T-helper 1 cell (primary cell): Measurements from ENCODE around the gene MEGF11.
A peak's percentile ranks its signal among the peaks of the same experiment; 100 is the strongest.

Experiments used
- DNase-seq, 5 donors: peaks; one replicate each; pipeline ENCODE4 v3.0.0-alpha.2; 2012 to 2020

Gene MEGF11

DNA sequence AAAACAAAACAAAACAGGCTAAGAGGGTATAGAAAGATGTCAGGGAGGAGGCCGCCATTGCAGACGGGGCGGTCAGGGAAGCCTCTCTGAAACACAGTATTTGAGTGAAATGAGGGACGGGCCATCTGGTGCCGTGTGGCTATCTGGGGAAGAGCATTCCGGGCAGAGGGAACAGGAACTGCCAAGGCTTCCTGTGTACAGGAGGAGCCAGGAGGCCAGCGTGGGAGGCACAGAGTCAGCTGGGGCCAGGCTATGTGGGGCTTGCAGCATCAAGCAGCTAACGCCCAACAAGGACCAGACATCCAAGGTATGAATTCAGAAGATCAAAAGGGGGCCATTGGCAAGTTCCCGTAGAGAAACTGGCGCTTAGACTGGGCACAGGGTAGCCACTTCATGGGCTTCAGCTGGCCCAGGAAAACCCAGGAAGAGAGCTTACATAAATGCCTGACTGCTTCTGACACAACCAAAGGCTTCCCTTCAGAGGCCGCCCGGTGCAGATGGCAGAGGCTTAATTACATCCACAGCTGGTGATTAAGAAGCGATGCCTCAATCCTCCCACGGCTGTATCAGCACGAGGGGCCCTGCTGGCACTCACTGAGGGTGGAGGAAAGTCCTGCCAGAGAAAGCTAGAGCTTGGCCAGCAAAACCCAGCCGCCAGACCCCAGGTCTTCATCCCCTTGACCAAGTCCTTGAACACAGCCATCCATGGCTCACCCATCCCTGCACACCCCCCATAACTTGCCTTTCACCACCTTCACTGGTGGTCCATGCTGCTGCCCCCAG lies 144.9 kb downstream of the MEGF11 start:
- no peak for DNase-seq

GRCh38 chr15:66107070-66107469 lies 146.5 kb downstream of the MEGF11 start:
- DNase-seq = no peak

DNA sequence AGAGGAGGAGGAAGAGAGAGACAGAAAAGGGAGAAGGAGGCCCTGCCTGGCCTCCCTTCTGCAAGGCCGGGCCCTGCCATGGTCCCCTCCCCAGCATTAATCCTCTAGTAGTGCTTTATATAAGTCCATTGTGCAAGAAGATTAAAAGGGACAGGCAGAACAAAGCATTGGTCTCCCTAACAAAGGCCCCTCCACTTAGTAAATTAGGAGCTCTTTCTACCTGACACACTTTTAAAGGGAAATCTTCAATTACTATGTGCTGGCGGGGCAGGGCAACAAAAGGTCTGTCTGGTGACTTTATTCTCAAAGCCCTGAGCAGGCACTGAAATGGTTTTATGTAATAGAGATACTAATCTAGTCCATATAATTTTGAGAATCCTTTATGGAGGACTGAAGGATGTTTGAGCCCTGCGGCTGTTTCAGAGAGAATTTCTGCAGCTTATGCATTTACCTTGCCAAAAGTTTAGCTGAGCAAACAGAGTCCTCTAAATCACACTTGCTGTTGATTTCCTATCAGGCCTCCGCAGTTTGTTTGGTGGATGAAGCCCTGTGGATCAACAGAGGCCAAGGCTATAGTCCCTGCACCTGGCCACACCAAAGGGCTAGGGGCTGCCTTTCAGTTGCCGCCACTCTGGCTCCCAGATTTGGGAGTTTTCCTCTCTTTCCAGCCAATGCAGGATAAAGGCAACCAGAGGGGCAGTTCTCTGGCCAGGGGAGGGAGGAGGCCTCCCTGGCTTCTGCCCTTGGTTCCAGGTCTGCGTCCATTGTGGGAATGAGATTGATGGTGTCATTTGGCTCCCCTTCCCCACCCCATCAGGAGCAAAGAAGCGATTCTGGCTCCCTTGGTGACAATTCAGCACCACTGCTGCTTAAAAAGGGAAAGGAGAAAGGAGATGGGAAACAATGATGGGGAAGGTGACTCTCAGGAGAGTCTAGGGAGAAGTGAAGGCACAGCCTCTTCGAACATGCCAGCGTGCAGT lies 148.0 kb downstream of the MEGF11 start:
- no peak for DNase-seq

GRCh38 chr15:66103293-66103590 lies 150.3 kb downstream of the MEGF11 start:
- no peak for DNase-seq

DNA sequence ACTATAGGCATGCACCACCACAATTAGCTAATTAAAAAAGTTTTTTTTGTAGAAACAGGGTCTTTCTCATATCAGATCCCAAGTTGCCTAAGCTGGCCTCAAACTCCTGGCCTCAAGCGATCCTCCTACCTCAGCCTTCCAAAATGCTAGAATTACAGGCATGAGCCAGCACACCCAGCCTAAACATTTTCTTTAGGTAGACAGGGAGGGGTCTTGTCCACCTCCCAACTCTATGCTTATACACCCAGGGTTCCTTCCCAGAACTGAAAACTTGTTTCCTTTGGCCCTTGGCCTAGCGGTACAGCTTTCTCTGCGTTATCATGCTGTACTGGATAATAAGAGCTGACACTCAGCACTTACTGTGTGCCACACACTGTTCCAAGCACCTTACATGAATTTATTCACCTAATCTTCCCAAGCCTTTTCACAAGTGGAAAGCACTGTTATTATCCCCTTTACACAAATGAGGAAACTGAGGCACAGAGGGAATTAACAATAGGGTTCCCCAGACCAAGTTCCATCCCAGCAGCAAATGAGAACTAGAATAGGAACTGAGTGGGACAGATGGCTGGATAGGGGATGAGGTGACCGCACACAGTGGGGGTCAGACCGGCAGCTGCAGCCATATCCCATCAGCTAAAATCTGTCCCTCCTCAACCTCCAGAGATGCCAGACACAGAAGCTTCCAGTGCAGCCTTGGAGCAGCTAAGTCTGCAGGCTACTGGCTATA lies 150.8 kb downstream of the MEGF11 start:
- no peak for DNase-seq

GRCh38 chr15:66101715-66102395 lies 151.7 kb downstream of the MEGF11 start:
- no peak for DNase-seq

DNA sequence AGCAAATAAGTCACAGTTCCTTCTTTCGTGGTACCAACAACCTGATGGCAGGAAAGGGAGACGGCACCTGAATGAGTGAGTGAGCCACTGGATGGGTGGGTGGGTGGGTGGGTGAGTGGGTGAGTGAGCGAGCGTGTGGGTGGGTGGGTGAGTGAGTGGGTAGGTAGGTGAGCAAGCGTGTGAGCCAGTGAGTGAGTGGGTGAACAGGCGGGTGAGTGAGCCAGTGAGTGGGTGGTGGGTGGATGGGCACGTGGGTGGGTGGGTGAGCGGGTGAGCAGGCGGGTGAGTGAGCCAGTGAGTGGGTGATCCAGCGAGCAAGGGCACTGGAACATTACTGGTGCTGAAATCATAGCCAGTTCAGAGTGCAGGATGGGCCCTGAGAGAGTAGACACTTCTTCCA lies 152.8 kb downstream of the MEGF11 start:
- DNase-seq = no peak

DNA sequence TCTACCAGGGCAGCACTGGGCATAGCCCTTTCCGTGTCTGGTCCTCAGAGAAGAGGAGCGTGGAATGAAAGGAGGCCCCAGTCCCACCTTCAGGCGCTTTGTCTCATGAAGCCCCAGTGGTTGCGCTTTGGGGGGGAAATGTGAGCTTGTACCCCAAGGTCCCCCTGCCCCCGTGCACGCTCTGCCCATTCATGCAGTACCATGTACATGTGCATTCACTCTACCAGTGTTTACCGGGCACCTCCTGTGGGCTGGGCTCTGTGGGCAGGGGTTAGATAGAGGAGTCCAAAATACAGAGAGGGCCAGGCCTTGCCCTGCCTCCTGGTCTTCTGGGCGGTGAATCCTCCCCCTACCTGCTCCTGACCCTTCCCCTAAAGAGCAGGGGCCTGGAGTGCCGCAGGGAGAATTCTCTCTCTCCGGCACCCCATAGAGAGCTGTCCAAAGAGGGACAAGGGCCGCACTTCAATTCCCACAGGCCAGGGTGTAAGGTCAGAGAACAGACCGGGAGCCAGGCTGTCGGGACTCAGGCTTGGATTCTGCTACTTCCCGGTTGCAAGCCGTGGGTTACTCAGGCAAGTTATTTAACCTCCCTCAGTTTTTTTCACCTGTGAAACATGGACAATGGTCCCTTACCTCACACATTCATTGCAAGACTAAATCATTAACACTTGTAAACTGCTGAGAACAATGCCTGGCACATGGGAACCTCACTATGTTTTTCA lies 153.4 kb downstream of the MEGF11 start:
- no peak for DNase-seq

DNA sequence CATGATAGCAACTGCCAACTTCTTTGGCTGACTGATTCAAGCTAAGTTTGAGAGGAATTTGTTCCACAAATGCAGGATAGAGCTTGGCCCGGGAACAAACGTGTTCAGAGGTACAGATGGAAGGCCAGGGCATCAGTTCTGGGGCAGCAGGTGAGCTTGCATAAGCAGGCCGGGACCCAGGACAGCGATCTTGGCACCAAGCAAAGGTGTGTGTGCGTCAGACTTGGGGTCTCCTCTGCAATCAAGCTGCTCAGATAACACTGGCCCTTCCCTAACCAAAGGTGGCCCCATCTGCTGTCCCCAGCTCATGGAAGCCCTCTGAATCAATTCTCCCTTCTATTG lies 155.6 kb downstream of the MEGF11 start:
- DNase-seq = no peak

DNA sequence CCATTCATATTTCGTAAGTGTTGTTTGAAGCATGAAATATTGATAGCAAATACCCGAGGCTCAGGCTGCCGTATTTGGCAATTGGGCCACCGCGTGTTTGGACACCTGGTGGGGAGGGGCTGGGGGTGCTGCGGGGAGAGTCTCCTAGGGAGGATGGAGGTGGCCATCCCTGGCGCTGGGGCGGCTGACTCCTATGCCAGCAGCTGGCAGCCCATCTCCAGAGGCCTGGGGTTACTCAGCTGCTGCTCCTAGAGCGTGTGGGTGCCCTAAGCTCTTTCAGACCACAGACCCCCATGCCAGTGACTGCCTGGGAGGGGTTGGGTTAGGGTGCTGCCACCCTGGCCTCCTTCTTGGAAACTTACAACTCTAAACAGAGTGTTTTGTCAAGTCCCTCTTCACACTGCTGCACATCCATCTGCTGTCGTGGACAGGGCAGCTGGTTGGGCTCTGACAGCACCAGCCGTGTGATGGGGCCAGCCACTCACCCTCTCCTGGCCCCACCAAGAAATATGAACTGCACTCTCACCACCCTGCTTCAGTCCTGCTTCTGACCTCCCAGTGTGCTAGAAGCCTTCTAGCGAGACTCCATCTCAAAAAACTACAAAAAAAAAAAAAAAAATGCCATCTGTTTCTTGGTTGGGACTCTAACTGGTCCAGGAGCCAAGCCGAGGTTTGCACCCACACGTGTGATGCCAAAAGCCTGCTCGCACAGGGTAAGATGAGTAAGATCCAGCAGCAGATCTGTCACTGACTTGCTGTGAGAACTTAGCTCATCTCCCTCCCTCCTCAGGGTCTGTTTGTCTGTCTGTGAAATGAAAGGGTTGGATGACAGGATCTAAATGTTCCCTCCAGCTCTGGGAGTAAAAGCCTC lies 156.2 kb downstream of the MEGF11 start:
- no peak for DNase-seq

GRCh38 chr15:66096688-66097058 lies 156.9 kb downstream of the MEGF11 start:
- DNase-seq = no peak

DNA sequence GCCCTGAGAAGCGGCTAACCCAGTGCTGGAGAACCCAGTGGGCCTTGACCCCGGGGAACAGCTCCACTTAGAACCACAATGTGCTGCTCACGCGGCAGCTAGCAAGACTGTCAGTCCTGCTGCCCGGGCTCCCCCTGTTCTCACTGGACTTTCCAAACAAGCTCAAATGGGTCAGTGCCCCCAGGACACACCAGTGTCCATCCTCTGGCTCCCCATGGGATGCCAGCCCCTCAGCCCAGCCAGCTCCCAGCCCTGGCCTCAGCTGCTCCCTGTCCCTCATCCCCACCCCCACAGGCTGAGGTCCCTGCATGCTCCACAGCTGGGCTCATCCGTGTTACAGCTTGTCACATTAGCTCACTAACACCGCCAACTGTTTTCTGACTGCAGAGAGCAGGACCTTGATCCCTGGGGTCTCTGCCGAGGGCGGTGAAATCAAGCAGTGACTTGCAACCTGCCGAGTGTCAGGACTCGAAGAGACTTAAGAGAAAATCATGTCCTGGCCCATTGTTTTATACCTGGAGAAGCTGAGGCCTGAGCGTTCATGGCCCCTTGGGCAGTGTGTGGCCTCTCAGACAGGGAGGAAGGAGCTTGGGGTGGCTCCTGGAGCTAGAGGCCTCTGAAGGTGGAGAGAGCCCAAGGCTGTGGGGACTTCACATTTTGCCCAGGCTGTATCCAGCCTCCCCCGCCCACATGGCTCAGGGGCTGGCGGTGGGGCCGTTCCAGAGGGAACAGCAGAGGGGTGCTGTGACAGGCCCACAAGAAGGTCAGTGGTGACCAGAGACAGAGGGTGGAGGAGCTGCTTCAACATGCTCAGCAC lies 157.5 kb downstream of the MEGF11 start:
- no peak for DNase-seq

GRCh38 chr15:66094331-66094730 lies 159.2 kb downstream of the MEGF11 start:
- DNase-seq = no peak

DNA sequence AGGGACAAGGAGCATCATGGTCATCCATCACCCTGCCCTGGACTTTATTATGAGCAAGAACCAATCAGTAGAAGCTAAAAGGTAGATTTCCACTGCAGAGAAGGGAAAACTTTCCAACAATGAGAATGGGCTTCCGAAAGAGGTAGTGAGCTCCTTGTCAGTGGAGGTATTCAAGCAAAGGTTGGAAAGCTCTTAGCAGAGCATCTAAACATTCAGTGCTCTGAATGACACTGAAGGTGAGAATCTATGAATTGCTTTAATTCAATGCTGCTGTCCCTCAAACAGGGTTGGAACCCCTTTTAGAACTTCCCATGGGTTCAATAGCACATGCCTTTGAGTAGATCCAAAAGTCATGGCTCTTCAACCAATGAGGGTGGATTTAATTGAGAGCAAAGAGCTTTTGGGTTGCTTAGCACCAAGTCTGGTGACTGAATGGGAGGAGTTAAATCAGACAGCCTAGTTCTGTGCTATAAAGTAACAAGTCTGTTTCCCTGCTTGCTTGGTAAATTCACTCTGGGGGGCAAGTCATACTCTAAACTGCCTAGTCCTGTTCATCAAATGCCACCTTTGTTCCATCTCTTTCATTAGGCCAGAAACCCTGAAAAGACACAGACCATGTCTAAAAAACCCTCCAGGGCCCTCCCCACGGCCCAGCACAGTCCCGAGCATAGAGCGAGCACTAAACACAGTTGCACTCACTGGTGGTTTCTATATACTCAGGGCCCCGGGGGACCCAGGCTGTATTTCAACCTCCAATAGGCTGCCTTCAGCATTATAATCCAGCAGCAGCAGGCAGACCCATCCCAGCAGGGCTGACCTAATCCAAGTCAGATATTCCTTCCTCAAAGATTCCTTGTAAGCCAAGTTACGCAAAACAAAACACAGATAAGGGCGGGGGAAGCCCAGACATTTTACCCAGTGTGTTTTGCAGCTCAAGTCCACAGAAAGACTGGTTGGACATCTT lies 161.2 kb downstream of the MEGF11 start:
- no peak for DNase-seq

DNA sequence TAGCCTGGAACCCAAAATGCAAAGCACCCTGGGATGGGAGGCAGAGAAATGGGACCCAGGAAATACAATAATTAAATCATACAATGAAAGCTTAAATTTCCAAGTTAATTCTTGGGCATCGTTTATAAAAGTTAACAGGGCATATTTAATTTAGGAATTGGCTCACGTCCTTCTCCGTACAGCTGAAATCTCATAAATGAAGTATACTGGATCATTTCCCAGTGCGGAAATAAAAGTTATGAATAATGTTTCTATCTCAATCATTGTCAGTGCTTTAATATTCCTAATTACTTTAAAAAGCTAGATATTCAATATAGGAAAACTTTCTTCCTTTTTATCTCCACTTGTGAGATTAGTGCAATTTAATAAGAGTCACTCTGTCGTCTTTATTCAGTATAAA lies 164.0 kb downstream of the MEGF11 start:
- no peak for DNase-seq

DNA sequence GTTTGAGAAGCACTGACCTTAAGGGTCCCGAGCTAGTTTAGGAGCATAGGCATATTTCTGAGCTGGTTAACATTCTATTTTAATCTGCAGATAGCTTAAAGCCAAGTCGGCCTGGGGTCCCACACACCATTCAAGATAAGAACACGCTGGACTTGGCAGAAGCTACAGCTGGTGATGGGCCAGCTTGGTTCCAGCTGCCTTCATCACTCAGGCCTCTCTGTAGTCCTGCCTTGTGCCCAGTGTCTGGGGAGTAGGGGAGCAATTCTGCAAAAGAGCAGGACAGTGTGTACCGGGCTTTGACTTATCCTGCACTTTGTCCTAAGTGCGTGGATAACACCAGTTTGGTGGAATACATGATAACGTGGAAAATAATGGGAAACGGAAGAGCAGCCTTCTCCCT lies 164.5 kb downstream of the MEGF11 start:
- no peak for DNase-seq

DNA sequence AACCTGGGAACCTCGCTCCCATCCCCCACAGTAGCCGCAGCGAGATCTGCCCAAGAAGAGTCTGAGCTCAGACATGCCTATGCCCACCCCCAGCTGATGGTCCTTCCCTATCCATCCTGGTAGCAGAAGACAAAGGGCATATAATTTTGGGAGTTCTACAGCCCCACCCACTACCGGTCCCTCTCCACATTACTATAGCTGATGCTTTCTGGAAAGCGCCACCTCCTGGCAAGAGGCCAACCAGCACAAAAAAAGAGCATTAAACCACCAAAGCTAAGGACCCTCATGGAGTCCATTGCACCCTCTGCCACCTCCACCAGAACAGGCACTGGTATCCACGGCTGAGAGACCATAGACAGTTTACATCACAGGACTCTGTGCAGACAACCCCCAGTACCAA lies 168.4 kb downstream of the MEGF11 start:
- DNase-seq = peak in 2 of 5 donors; percentile 3 to 9

- no peak for DNase-seq
Observed at GRCh38 chr15:66084704-66085103, 168.8 kb downstream of the MEGF11 start.
